ENCODE results near the gene OR11H1.
"Not testable (repeated sequence)": the region's sequence is repeated elsewhere in the genome, so short reads cannot be mapped to it uniquely, and the experiment has no call there.

- TF ChIP-seq, protein P1, sequence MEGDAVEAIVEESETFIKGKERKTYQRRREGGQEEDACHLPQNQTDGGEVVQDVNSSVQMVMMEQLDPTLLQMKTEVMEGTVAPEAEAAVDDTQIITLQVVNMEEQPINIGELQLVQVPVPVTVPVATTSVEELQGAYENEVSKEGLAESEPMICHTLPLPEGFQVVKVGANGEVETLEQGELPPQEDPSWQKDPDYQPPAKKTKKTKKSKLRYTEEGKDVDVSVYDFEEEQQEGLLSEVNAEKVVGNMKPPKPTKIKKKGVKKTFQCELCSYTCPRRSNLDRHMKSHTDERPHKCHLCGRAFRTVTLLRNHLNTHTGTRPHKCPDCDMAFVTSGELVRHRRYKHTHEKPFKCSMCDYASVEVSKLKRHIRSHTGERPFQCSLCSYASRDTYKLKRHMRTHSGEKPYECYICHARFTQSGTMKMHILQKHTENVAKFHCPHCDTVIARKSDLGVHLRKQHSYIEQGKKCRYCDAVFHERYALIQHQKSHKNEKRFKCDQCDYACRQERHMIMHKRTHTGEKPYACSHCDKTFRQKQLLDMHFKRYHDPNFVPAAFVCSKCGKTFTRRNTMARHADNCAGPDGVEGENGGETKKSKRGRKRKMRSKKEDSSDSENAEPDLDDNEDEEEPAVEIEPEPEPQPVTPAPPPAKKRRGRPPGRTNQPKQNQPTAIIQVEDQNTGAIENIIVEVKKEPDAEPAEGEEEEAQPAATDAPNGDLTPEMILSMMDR (IDR thresholded peaks at IDR 0.05): not testable (repeated sequence)
- TF ChIP-seq EZH2 (IDR thresholded peaks at IDR 0.05; ENCODE audit: borderline replicate concordance, insufficient read depth, low read depth, low read length, poor library complexity, severe bottlenecking): not testable (repeated sequence)
These were observed at the start of gene OR11H1 for GRCh38 chr22:15527892-15528291.
